ENCODE measurements around the gene SUSD4. TPM values are rescaled to one million over a fixed set of nuclear protein-coding genes. Genes with fewer than 3 reads are reported as not detected.

SUSD4 gene
- total and polyA plus RNA-seq, 8 donors: 2.0 to 29.2 (median 25.0) TPM

DNA sequence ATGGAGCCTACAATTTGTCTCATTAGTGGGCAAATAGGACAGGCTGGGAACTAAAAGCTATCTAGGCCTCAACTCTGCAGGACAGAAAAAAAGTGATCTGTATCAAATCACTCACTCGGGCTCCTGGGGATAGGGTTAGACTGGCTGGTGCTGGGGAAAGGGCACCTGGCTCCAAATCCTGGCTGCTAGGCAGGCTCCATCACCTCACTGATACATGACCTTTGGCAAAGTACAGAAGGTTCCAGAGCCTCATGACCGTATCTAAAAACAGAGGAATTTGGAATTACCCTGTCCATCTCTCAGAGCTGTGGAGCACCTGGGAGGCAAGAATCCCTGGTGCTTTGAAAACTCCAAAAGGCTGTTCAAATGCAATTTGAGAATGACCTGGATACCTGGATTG lies 51.7 kb downstream of the SUSD4 start:
- no peaks in the 10 kb centered on the region for H3K4me1 ChIP-seq
- intact Hi-C loops (cut with DNase I): no loop called here
- no peaks in the 10 kb centered on the region for H3K9me3 ChIP-seq
- H3K27ac ChIP-seq: no peak overlapping the region
- no peaks in the 10 kb centered on the region for H3K27me3 ChIP-seq
- H3K4me3 ChIP-seq: no peak overlapping the region
- no peak for DNase-seq
- H3K36me3 ChIP-seq: no peaks in the 10 kb centered on the region
- TF ChIP-seq, protein P1, sequence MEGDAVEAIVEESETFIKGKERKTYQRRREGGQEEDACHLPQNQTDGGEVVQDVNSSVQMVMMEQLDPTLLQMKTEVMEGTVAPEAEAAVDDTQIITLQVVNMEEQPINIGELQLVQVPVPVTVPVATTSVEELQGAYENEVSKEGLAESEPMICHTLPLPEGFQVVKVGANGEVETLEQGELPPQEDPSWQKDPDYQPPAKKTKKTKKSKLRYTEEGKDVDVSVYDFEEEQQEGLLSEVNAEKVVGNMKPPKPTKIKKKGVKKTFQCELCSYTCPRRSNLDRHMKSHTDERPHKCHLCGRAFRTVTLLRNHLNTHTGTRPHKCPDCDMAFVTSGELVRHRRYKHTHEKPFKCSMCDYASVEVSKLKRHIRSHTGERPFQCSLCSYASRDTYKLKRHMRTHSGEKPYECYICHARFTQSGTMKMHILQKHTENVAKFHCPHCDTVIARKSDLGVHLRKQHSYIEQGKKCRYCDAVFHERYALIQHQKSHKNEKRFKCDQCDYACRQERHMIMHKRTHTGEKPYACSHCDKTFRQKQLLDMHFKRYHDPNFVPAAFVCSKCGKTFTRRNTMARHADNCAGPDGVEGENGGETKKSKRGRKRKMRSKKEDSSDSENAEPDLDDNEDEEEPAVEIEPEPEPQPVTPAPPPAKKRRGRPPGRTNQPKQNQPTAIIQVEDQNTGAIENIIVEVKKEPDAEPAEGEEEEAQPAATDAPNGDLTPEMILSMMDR (IDR thresholded peaks at IDR 0.05): no peak
- ATAC-seq: no peak

DNA sequence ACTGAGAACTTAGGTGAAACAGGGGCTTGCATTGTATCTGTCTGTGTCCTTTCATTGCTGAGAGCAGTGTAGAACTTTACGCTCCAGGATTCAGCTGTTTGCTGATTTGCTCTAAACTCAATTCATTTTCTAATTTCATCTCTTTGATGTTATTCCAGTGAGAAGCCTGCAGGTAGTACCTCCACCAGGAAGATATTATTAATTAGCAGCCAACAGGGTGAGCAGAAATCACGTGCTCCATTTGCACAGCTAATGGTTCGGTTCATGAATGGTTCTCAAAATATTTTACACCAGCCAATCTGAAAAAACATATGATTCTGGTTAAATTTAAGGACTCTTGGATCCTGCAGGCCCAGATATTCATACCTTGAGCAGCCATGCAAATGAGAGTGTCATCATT lies 52.1 kb downstream of the SUSD4 start:
- ATAC-seq (no peak), DNase-seq (no peak)
- intact Hi-C loops (cut with DNase I): no loop called here
- H3K9me3 ChIP-seq: no peaks in the 10 kb centered on the region
- no peak overlapping the region for H3K27ac ChIP-seq
- no peaks in the 10 kb centered on the region for H3K27me3 ChIP-seq
- TF ChIP-seq, protein P1 (IDR thresholded peaks at IDR 0.05): no peak
- H3K36me3 ChIP-seq: no peaks in the 10 kb centered on the region
- H3K4me1 ChIP-seq: no peaks in the 10 kb centered on the region
- H3K4me3 ChIP-seq: no peak overlapping the region

DNA sequence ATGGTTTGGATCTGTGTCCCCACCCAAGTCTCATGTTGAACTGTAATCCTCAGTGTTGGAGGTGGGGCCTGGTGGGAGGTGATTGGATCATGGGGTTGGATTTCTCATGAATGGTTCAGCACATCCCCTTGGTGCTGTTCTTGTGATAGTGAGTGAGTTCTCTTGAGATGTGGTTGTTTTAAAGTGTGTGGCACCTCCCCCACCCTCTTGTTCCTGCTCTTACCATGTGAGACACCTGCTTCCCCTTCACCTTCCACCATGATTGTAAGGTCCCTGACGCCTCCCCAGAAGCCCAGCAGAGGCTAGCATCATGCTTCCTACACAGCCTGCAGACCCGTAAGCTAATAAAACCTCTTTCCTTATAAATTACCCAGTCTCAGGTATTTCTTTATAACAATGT lies 55.8 kb downstream of the SUSD4 start:
- Histone ChIP-seq H3K4me3 (no peak overlapping the region), H3K27ac (no peak overlapping the region), H3K9me3 (peaks cover 0 to 6% of the 10 kb centered on the region in 2 donors), H3K36me3 (no peaks in the 10 kb centered on the region), H3K27me3 (no peaks in the 10 kb centered on the region), H3K4me1 (no peaks in the 10 kb centered on the region)
- TF ChIP-seq, protein P1 (IDR thresholded peaks at IDR 0.05): no peak
- DNase-seq (no peak), ATAC-seq (no peak)
- intact Hi-C loops (cut with DNase I): no loop called here

DNA sequence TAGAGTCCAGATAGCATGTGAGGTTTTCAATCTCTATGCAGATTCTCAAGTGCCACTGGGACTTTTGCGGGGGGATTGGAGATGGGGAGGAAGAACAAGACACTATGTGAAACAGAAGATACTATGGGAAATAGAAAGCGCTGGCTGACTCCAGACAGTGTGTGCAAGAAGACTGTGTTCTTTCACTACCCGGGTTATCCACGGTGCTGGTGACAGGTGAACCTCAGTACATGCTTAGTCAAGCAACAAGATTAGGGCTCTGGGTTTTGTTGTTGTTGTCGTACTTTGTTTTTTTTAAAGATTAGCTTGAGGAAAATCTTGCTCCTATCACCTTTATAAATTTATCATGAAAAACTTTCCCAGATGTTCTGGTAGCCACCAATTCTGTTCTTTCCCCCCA lies 56.4 kb downstream of the SUSD4 start:
- DNase-seq (no peak), ATAC-seq (no peak)
- H3K9me3 ChIP-seq: peaks cover 0 to 6% of the 10 kb centered on the region in 2 donors
- intact Hi-C loops (cut with DNase I): no loop called here
- H3K4me1 ChIP-seq: no peaks in the 10 kb centered on the region
- H3K4me3 ChIP-seq: no peak overlapping the region
- H3K36me3 ChIP-seq: no peaks in the 10 kb centered on the region
- no peaks in the 10 kb centered on the region for H3K27me3 ChIP-seq
- TF ChIP-seq, protein P1 (IDR thresholded peaks at IDR 0.05): no peak
- H3K27ac ChIP-seq: no peak overlapping the region

DNA sequence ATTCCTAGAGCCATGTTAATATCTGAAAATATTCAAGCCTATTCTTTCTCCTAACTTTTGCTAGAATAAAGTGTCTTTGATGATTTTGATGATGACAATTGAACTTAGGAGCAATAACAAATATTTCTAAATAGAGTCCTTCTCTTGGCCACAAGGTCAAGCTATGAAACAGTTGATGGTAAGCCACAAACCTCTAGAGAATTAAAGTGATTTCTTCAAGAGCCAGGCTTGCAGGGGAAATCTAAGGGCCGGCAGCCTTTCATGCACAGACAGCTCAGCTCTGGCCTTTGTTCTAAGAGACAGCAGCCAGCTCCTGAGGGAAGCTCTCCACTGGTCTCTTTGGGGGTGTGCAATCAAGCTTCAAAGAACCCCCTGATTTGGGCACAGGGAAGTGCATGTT lies 59.0 kb downstream of the SUSD4 start:
- H3K9me3 ChIP-seq: peaks cover 0 to 6% of the 10 kb centered on the region in 2 donors
- intact Hi-C loops (cut with DNase I): no loop called here
- TF ChIP-seq, protein P1 (IDR thresholded peaks at IDR 0.05): no peak

More for the DNA sequence above, 59.0 kb downstream of the SUSD4 start:
- no peaks in the 10 kb centered on the region for H3K4me1 ChIP-seq
- no peak overlapping the region for H3K4me3 ChIP-seq
- no peak overlapping the region for H3K27ac ChIP-seq
- DNase-seq (no peak), ATAC-seq (no peak)
- H3K27me3 ChIP-seq: no peaks in the 10 kb centered on the region
- no peaks in the 10 kb centered on the region for H3K36me3 ChIP-seq

All from left lung (tissue), 10 donors.